Measurements from ENCODE around the gene ISYNA1.

- TF ChIP-seq ATF3 (CRISPR knock-in tag; conservative IDR thresholded peaks at IDR 0.05): no peak
- no peak for TF ChIP-seq ZBTB21 (CRISPR knock-in tag; IDR thresholded peaks at IDR 0.05; ENCODE audit: borderline replicate concordance)
- no peak for TF ChIP-seq CTCF (IDR thresholded peaks at IDR 0.05)
- no peak for TF ChIP-seq CREB1 (CRISPR knock-in tag; IDR thresholded peaks at IDR 0.05)
- no peak for TF ChIP-seq ATF1 (CRISPR knock-in tag; IDR thresholded peaks at IDR 0.05)
- no peak for TF ChIP-seq ZNF671 (CRISPR knock-in tag; IDR thresholded peaks at IDR 0.05)
- no peak for TF ChIP-seq ZNF423 (CRISPR knock-in tag; IDR thresholded peaks at IDR 0.05)
- TF ChIP-seq FOXK1 (CRISPR knock-in tag; IDR thresholded peaks at IDR 0.05): no peak
- no peak for TF ChIP-seq ZNF138 (CRISPR knock-in tag; conservative IDR thresholded peaks at IDR 0.05)
- TF ChIP-seq IRF2 (CRISPR knock-in tag; IDR thresholded peaks at IDR 0.05; ENCODE audit: borderline replicate concordance, low read depth): no peak
Observed at GRCh38 chr19:18442941-18443340, 5.0 kb upstream of the ISYNA1 start.

Measured in WTC11 (cell line).